Neutrophil (primary cell): Measurements from ENCODE around the gene TMEM132C.

Experiments
- H3K27ac ChIP-seq: fragments of 200-600 bp; sonication (generic); 2 replicates; pipeline ENCODE4 v1.5.1; 2016; ENCODE audit warnings: mild to moderate bottlenecking, moderate library complexity
- H3K27me3 ChIP-seq: fragments of 200-600 bp; sonication (generic); 2 replicates; pipeline ENCODE4 v1.6.0; 2016; ENCODE audit warnings: mild to moderate bottlenecking
- H3K36me3 ChIP-seq: fragments of 200-600 bp; sonication (generic); 2 replicates; pipeline ENCODE4 v1.5.1; 2017
- H3K4me1 ChIP-seq, 2 experiments: fragments of 200-600 bp in 1 of 2; sonication (generic) in 1 of 2; 1 replicate in 1 of 2; 2 replicates in 1 of 2; pipeline versions ENCODE4 v1.5.1 to v1.6.1; 2013 to 2016; ENCODE audit warnings: low read depth in 1 of 2, low read length in 1 of 2, mild to moderate bottlenecking in 1 of 2, moderate library complexity in 1 of 2; ENCODE audit not compliant: control insufficient read depth in 1 of 2, insufficient read depth in 1 of 2
- H3K4me3 ChIP-seq, 2 experiments: fragments of 200-600 bp in 1 of 2; sonication (generic) in 1 of 2; 1 replicate in 1 of 2; 2 replicates in 1 of 2; pipeline ENCODE4 v1.5.1; 2013 to 2016; ENCODE audit warnings: low read depth in 1 of 2, low read length in 1 of 2, mild to moderate bottlenecking in 1 of 2, moderate library complexity in 1 of 2
- H3K9me3 ChIP-seq: fragments of 200-600 bp; sonication (generic); 2 replicates; pipeline ENCODE4 v1.5.1; 2016
- TF ChIP-seq, protein P1 (sequence below): fragments of 200-600 bp; sonication (generic); IDR thresholded peaks from 2 replicates; pipeline ENCODE4 v1.5.1; 2016; ENCODE audit warnings: antibody characterized with exemption

The TMEM132C gene

DNA sequence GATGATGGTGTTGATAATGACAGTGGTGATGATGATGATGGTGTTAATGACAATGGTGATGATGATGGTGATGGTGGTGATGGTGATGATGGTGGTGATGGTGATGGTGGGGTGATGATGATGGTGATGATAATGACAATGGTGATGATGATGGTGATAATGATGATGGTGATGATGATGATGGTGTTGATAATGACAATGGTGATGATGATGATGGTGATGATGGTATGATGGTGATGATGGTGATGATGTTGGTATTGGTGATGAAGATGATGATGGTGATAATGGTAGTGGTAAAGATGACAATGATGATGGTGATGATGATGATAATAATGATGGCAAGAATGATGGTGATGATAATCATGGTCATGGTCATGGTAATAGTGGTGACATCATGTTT, 372.1 kb downstream of the TMEM132C start:
- H3K4me1 ChIP-seq = no peaks in the 10 kb centered on the region
- H3K27me3 ChIP-seq = no peaks in the 10 kb centered on the region
- no peaks in the 10 kb centered on the region for H3K36me3 ChIP-seq
- no peak overlapping the region for H3K4me3 ChIP-seq
- TF ChIP-seq, protein P1, sequence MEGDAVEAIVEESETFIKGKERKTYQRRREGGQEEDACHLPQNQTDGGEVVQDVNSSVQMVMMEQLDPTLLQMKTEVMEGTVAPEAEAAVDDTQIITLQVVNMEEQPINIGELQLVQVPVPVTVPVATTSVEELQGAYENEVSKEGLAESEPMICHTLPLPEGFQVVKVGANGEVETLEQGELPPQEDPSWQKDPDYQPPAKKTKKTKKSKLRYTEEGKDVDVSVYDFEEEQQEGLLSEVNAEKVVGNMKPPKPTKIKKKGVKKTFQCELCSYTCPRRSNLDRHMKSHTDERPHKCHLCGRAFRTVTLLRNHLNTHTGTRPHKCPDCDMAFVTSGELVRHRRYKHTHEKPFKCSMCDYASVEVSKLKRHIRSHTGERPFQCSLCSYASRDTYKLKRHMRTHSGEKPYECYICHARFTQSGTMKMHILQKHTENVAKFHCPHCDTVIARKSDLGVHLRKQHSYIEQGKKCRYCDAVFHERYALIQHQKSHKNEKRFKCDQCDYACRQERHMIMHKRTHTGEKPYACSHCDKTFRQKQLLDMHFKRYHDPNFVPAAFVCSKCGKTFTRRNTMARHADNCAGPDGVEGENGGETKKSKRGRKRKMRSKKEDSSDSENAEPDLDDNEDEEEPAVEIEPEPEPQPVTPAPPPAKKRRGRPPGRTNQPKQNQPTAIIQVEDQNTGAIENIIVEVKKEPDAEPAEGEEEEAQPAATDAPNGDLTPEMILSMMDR = no peak
- H3K9me3 ChIP-seq = no peaks in the 10 kb centered on the region
- no peak overlapping the region for H3K27ac ChIP-seq

DNA sequence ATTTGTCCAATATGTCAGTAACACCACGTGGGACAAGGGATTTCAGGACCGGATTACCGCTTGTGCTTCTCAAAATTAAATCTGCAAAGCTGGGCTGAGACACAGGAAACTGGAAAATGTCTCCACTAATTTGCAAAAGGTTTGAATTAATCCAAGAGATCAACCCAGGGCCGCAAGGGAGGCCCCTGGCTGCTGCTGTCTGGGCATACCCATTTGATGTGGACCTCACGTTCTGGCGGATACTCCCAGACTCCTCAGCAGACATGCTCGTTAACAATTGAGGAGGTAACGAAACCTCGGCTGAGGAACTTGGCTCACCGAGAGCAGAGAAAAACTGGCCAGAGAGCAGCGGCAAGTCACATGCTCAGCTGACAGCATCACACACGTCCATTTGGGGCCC, 376.2 kb downstream of the TMEM132C start:
- Histone ChIP-seq H3K9me3 (no peaks in the 10 kb centered on the region), H3K27me3 (no peaks in the 10 kb centered on the region), H3K27ac (no peak overlapping the region), H3K4me3 (no peak overlapping the region), H3K36me3 (no peaks in the 10 kb centered on the region), H3K4me1 (no peaks in the 10 kb centered on the region)
- TF ChIP-seq, protein P1 = no peak

DNA sequence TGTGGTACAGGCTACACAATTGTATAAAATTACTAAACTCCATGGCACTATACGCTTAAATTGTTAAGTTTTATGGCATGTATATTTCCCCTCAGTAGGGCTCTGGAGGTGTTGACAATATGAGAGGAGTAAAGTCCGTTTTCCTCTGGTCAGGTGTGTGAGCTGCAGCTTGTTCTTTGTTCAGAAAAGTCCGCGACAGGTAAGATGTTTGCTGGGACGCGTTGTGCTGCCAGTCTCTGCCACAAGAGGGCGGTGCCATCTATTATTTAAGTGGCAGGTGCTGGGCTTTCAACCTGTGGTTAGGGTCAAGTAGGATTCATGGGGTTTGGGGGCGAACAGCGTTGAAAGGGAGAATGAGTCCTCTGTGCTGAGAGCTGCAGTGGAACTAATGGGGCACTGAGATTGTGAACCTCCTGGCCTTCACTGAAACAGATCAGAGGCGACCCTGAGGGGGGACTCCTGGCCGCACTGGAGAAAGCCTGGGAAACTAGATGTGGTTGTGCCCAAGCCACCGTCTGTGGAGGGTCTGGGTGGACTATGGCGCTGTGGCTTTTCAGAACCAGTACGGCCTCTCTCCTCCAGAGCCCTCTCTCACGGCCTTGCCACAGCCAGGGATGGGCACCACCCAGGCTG, 377.8 kb downstream of the TMEM132C start:
- no peaks in the 10 kb centered on the region for H3K4me1 ChIP-seq
- H3K9me3 ChIP-seq = no peaks in the 10 kb centered on the region

DNA sequence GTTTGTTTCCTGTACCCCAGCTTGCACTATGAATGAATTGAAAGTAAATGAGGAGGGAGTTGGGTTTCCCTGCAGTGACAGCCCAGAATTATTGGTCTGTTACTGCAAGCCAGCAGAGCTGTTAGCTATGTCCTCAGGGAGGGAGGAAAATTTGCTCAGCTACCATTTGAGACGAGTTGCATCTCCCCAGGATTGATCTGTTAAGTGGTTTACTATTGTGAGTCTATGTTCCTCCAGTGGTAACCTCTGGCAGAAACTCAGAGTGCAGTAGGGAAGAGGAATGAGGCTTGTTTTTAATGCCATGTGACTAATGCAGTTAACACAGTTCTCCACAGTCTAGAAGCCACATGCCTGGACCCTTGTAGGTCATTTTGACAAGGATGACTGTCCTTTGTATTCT, 382.9 kb downstream of the TMEM132C start:
- no peaks in the 10 kb centered on the region for H3K4me1 ChIP-seq
- H3K9me3 ChIP-seq = no peaks in the 10 kb centered on the region
- H3K27ac ChIP-seq = no peak overlapping the region
- TF ChIP-seq, protein P1 = no peak
- H3K36me3 ChIP-seq = no peaks in the 10 kb centered on the region
- H3K4me3 ChIP-seq = no peak overlapping the region
- H3K27me3 ChIP-seq = peaks cover 4% of the 10 kb centered on the region

More for the DNA sequence above, 377.8 kb downstream of the TMEM132C start:
- Histone ChIP-seq H3K36me3 (no peaks in the 10 kb centered on the region), H3K27ac (no peak overlapping the region), H3K27me3 (no peaks in the 10 kb centered on the region), H3K4me3 (no peak overlapping the region)
- TF ChIP-seq, protein P1 = peak; percentile 55

DNA sequence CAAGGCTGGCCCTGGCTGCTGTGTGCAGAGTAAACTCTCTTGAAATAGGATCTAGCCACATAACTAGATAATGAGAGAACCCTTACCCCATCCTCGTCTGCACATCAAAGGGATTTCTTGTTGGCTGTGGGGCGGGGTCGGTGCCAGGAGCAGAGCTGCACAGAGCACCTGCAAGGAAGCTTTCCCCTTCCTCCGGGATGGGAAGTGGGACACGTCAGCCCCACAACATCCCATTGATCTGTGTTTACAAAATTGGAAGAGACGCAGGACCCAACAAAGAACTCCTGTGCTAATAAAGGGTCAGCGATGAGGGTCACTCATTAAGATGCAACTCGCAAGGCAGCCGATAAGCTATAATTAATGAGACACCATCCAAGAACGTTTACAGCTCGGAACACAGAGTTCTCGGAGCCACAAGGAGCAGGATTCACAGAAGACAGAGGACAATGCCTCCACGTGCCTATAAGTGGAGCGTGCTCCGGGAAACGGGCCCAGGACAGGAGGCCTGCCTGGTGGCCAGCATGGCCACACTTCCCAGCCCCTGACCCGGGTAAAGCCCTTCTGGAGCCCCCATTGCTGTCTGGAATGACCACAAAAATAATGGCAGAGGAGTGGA, 385.3 kb downstream of the TMEM132C start:
- no peaks in the 10 kb centered on the region for H3K36me3 ChIP-seq
- no peak overlapping the region for H3K4me3 ChIP-seq
- no peaks in the 10 kb centered on the region for H3K4me1 ChIP-seq
- peaks cover 4% of the 10 kb centered on the region for H3K27me3 ChIP-seq
- no peak overlapping the region for H3K27ac ChIP-seq
- no peaks in the 10 kb centered on the region for H3K9me3 ChIP-seq
- TF ChIP-seq, protein P1 = no peak
